Measurements from ENCODE around the gene AARS1. TPM values are rescaled to one million over a fixed set of nuclear protein-coding genes. Genes with fewer than 3 reads are reported as not detected.
"Not testable (repeated sequence)": the region's sequence is repeated elsewhere in the genome, so short reads cannot be mapped to it uniquely, and the experiment has no call there.

The AARS1 gene
- total and polyA plus RNA-seq, 2 experiments from 2014 or later: 105 to 292 TPM

- TF ChIP-seq ZNF462 (CRISPR knock-in tag; IDR thresholded peaks at IDR 0.05): no peak
- TF ChIP-seq NANOG (IDR thresholded peaks at IDR 0.05; ENCODE audit: borderline replicate concordance): no peak
- no peak for TF ChIP-seq ZNF331 (CRISPR knock-in tag; IDR thresholded peaks at IDR 0.05; ENCODE audit: low read depth)
- TF ChIP-seq ETS1 (IDR thresholded peaks at IDR 0.05): no peak
- TF ChIP-seq POLR2AphosphoS5 (IDR thresholded peaks at IDR 0.05; ENCODE audit: low read depth): no peak
- TF ChIP-seq EZH2phosphoT487 (IDR thresholded peaks at IDR 0.05; ENCODE audit: unreplicated experiment): no peak
- no peak for TF ChIP-seq EZH2 (IDR thresholded peaks at IDR 0.05; ENCODE audit: low read depth, unreplicated experiment)
- TF ChIP-seq CTCF (conservative IDR thresholded peaks at IDR 0.05; ENCODE audit: low read depth in 2 of 2): no peak
These were observed 5.2 kb upstream of the AARS1 start (continued) for GRCh38 chr16:70294385-70295025.

GRCh38 chr16:70292148-70292547 is 2.8 kb upstream of the AARS1 start:
- Mint-ChIP-seq H3K36me3 (ENCODE audit: low read depth) (peaks cover 21% of the 10 kb centered on the region), H3K27me3 (ENCODE audit: insufficient read depth, low read depth, poor library complexity) (peaks cover 16% of the 10 kb centered on the region)
- Histone ChIP-seq H3K79me2 (replicated peaks; ENCODE audit: insufficient read depth) (peaks cover 20% of the 10 kb centered on the region), H2AFZ (peak overlapping the region; percentile 23; the same call in 1 of the 2 replicates)
- not testable (repeated sequence) for H4K20me1 ChIP-seq (replicated peaks; ENCODE audit: insufficient read depth); H3K27me3 ChIP-seq (ENCODE audit: insufficient read depth); H3K4me1 ChIP-seq (ENCODE audit: insufficient read depth); H3K27ac Mint-ChIP-seq; H3K9me3 Mint-ChIP-seq; H3K9me2 ChIP-seq (ENCODE audit: insufficient read depth); H3K4me1 Mint-ChIP-seq; ATAC-seq; H3K4me2 ChIP-seq; H3K4me3 ChIP-seq; DNase-seq (ENCODE audit: low spot score); H3K27ac ChIP-seq (ENCODE audit: low read depth); H3K36me3 ChIP-seq (ENCODE audit: insufficient read depth); H3K4me3 Mint-ChIP-seq; H3F3A ChIP-seq (replicated peaks; ENCODE audit: low read depth)

All from GM23338 (cell line).